ENCODE data around the gene VRK1. TPM values are rescaled to one million over a fixed set of nuclear protein-coding genes. Genes with fewer than 3 reads are reported as not detected.

Gene VRK1
- total RNA-seq, 1 donor from 2014 or later: 20.0 TPM

DNA sequence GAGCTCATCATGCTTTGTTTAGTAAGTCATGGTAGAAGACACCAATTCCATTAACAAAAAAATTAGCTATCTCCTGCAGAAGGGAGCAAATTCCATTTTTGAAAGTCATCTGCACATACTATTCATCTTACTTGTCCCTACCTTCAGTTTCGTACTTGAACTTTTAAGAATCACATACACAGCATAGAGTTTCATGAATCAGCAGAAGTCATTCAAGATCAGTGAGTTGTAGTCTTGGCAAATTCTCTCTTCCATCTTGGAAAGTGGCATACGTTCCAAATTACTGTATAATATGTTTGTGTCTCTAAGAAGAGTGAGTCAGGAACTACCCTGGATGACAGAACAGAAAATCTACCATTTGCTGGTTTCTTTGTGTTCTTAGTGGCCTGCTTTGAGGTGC lies 14.1 kb downstream of the VRK1 start:
- H3K4me3 Mint-ChIP-seq: no peak overlapping the region
- DNase-seq (ENCODE audit: low spot score in 2 of 2, unreplicated experiment in 2 of 2): no peak
- H3K9me3 Mint-ChIP-seq: peaks cover 8% of the 10 kb centered on the region

GRCh38 chr14:96811985-96812667 lies 14.9 kb downstream of the VRK1 start:
- Mint-ChIP-seq H3K4me1 (no peaks in the 10 kb centered on the region), H3K9me3 (peaks cover 8% of the 10 kb centered on the region), H3K27me3 (ENCODE audit: low read depth) (no peaks in the 10 kb centered on the region), H3K36me3 (peaks cover 4% of the 10 kb centered on the region), H3K27ac (no peak overlapping the region), H3K4me3 (no peak overlapping the region)
- TF ChIP-seq, protein P1, sequence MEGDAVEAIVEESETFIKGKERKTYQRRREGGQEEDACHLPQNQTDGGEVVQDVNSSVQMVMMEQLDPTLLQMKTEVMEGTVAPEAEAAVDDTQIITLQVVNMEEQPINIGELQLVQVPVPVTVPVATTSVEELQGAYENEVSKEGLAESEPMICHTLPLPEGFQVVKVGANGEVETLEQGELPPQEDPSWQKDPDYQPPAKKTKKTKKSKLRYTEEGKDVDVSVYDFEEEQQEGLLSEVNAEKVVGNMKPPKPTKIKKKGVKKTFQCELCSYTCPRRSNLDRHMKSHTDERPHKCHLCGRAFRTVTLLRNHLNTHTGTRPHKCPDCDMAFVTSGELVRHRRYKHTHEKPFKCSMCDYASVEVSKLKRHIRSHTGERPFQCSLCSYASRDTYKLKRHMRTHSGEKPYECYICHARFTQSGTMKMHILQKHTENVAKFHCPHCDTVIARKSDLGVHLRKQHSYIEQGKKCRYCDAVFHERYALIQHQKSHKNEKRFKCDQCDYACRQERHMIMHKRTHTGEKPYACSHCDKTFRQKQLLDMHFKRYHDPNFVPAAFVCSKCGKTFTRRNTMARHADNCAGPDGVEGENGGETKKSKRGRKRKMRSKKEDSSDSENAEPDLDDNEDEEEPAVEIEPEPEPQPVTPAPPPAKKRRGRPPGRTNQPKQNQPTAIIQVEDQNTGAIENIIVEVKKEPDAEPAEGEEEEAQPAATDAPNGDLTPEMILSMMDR (IDR thresholded peaks at IDR 0.05; ENCODE audit: unreplicated experiment): no peak
- DNase-seq (ENCODE audit: low spot score in 2 of 2, unreplicated experiment in 2 of 2): no peak

More for the DNA sequence above, 14.1 kb downstream of the VRK1 start:
- no peak overlapping the region for H3K27ac Mint-ChIP-seq
- peaks cover 4% of the 10 kb centered on the region for H3K36me3 Mint-ChIP-seq
- H3K27me3 Mint-ChIP-seq (ENCODE audit: low read depth): no peaks in the 10 kb centered on the region
- TF ChIP-seq, protein P1 (IDR thresholded peaks at IDR 0.05; ENCODE audit: unreplicated experiment): no peak
- H3K4me1 Mint-ChIP-seq: no peaks in the 10 kb centered on the region

DNA sequence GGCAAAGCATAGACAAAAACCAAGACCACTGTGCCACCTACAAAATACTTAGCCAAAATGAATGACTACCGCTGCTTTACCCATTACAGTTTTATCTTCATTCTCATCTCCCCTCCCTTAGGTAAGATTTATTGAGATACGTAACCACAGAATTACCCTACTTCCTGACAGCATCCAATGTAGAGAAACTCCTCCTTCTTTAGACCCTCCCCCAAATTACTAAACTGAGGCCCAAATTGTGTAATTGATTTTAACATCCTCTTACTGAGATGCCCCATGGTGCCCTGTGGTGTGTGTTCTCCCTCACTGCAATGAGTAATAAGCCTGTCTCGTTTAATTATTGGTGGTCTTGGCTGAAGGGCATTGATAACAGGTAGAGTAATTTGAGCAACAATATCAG lies 19.1 kb downstream of the VRK1 start:
- DNase-seq (ENCODE audit: low spot score in 2 of 2, unreplicated experiment in 2 of 2): no peak
- Mint-ChIP-seq H3K27me3 (ENCODE audit: low read depth) (no peaks in the 10 kb centered on the region), H3K27ac (no peak overlapping the region), H3K4me1 (peaks cover 2% of the 10 kb centered on the region), H3K9me3 (peaks cover 6% of the 10 kb centered on the region), H3K36me3 (peaks cover 4% of the 10 kb centered on the region), H3K4me3 (no peak overlapping the region)
- TF ChIP-seq, protein P1 (IDR thresholded peaks at IDR 0.05; ENCODE audit: unreplicated experiment): no peak

DNA sequence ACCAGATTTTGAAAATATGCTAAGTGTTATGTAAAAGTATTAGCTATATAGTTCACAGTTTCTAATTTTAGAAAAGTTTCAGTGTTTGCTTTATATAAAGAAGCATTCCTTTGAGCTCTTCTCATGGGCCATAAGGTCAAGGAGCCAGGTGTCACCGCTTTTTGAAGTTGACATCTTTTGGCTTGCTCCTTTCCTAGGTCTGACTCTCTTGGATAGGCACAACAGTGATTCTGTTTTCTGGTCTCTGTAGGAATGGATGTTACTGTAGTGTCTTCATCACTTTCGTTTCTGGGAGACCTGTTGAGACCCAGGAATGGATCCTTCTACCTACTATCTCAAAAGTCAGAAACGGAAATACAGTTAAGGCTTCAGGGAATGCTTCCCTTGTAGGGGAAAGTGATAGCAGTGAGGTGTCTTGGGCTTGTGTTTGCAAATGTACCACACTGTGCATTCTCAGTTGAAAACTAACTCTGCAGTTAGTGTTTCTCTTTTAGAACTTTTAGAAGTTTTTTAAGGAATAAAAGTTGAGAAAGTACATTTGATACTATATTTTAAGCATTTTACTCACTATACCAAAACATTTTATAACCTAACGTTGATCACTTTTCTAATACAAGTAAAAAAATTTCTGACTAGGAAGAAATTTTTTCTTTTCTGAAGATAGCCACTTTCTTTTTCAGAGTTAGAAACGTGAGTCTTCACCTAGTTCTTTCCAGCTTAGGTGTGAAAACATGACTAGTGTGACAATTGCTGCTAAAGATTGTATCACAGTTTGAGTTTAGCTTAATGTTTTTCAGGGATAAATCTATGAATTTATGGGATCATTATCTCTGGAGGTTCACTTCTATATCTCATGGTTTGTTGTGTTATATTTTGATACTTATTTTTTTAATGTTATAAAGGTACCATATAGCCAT lies 20.8 kb downstream of the VRK1 start:
- Mint-ChIP-seq H3K27ac (no peak overlapping the region), H3K9me3 (no peaks in the 10 kb centered on the region), H3K36me3 (peaks cover 3% of the 10 kb centered on the region), H3K27me3 (ENCODE audit: low read depth) (no peaks in the 10 kb centered on the region), H3K4me1 (peaks cover 2% of the 10 kb centered on the region), H3K4me3 (no peak overlapping the region)
- DNase-seq (ENCODE audit: low spot score in 2 of 2, unreplicated experiment in 2 of 2): no peak
- TF ChIP-seq, protein P1 (IDR thresholded peaks at IDR 0.05; ENCODE audit: unreplicated experiment): no peak

GRCh38 chr14:96821501-96821900 lies 24.3 kb downstream of the VRK1 start:
- Mint-ChIP-seq H3K36me3 (peaks cover 3% of the 10 kb centered on the region), H3K27me3 (ENCODE audit: low read depth) (no peaks in the 10 kb centered on the region), H3K27ac (no peak overlapping the region), H3K4me3 (no peak overlapping the region), H3K4me1 (peaks cover 2% of the 10 kb centered on the region), H3K9me3 (peaks cover 4% of the 10 kb centered on the region)
- DNase-seq (ENCODE audit: low spot score in 2 of 2, unreplicated experiment in 2 of 2): no peak
- TF ChIP-seq, protein P1 (IDR thresholded peaks at IDR 0.05; ENCODE audit: unreplicated experiment): no peak
